ENCODE results near the gene CALN1.

CALN1 gene

DNA sequence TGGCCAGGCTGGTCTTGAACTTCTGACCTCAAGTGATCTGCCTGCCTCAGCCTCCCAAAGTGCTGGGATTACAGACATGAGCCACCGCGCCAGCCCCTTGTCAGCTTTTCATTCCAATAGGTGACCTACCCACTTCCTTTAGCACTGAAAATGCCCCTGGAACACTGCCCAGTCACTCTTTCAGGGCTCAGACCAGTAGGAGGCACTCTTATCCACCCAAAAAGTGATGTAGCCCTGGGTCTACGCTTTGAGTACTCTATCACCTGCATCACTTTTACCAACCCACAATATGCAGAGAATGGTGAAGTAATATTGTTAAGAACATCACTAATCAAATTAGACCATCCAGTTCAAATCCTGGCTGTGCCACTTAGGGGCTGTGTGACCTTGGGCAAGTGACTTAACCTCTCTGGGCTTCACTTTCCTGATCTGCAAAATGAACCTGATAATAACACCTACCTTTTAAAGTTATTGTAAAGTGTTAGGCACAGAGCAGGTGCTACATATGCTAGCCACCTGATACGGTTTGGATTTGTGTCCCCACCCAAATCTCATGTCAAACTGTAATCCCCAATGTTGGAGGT is 5.2 kb downstream of the CALN1 start:
- Histone ChIP-seq H3K79me2 (ENCODE audit: insufficient read depth, low read length) (no peaks in the 10 kb centered on the region), H3K4me2 (ENCODE audit: low read length) (no peak overlapping the region), H3K9ac (ENCODE audit: low read length) (no peak overlapping the region), H3K4me3 (ENCODE audit: low read depth, low read length, poor library complexity, severe bottlenecking) (no peak overlapping the region), H4K20me1 (ENCODE audit: insufficient read depth, low read length) (no peaks in the 10 kb centered on the region), H3K36me3 (ENCODE audit: insufficient read depth, low read length) (no peaks in the 10 kb centered on the region), H3K9me2 (ENCODE audit: low read depth, low read length) (no peaks in the 10 kb centered on the region), H3K9me3 (ENCODE audit: low read length) (no peaks in the 10 kb centered on the region), H3F3A (ENCODE audit: insufficient read depth, low read length) (no peaks in the 10 kb centered on the region), H3K4me1 (ENCODE audit: insufficient read depth, low read length, severe bottlenecking) (no peaks in the 10 kb centered on the region), H2AFZ (ENCODE audit: low read length) (no peak overlapping the region), H3K27me3 (ENCODE audit: insufficient read depth, low read length) (no peaks in the 10 kb centered on the region), H3K27ac (ENCODE audit: low read depth, low read length, poor library complexity, severe bottlenecking) (no peak overlapping the region)
- TF ChIP-seq CTCF (IDR thresholded peaks at IDR 0.05; ENCODE audit: low read length) (peak; percentile 44), EZH2 (IDR thresholded peaks at IDR 0.05; ENCODE audit: borderline replicate concordance, low read length) (no peak)

GRCh38 chr7:72405871-72406270 is 6.3 kb downstream of the CALN1 start:
- no peak overlapping the region for H3K9ac ChIP-seq (ENCODE audit: low read length)
- TF ChIP-seq CTCF (IDR thresholded peaks at IDR 0.05; ENCODE audit: low read length): no peak
- TF ChIP-seq EZH2 (IDR thresholded peaks at IDR 0.05; ENCODE audit: borderline replicate concordance, low read length): no peak
- H2AFZ ChIP-seq (ENCODE audit: low read length): no peak overlapping the region
- H3K4me1 ChIP-seq (ENCODE audit: insufficient read depth, low read length, severe bottlenecking): no peaks in the 10 kb centered on the region
- H3K9me2 ChIP-seq (ENCODE audit: low read depth, low read length): no peaks in the 10 kb centered on the region
- no peaks in the 10 kb centered on the region for H3K79me2 ChIP-seq (ENCODE audit: insufficient read depth, low read length)
- H3K9me3 ChIP-seq (ENCODE audit: low read length): no peaks in the 10 kb centered on the region
- H3K4me3 ChIP-seq (ENCODE audit: low read depth, low read length, poor library complexity, severe bottlenecking): no peak overlapping the region
- no peak overlapping the region for H3K4me2 ChIP-seq (ENCODE audit: low read length)
- H4K20me1 ChIP-seq (ENCODE audit: insufficient read depth, low read length): no peaks in the 10 kb centered on the region
- H3K36me3 ChIP-seq (ENCODE audit: insufficient read depth, low read length): no peaks in the 10 kb centered on the region
- no peaks in the 10 kb centered on the region for H3F3A ChIP-seq (ENCODE audit: insufficient read depth, low read length)
- H3K27ac ChIP-seq (ENCODE audit: low read depth, low read length, poor library complexity, severe bottlenecking): no peak overlapping the region
- no peaks in the 10 kb centered on the region for H3K27me3 ChIP-seq (ENCODE audit: insufficient read depth, low read length)

- Histone ChIP-seq H4K20me1 (ENCODE audit: insufficient read depth, low read length) (no peaks in the 10 kb centered on the region), H3K27me3 (ENCODE audit: insufficient read depth, low read length) (no peaks in the 10 kb centered on the region), H3K4me3 (ENCODE audit: low read depth, low read length, poor library complexity, severe bottlenecking) (no peak overlapping the region), H3K9ac (ENCODE audit: low read length) (no peak overlapping the region), H3K9me3 (ENCODE audit: low read length) (no peaks in the 10 kb centered on the region), H3K4me2 (ENCODE audit: low read length) (no peak overlapping the region), H3K79me2 (ENCODE audit: insufficient read depth, low read length) (no peaks in the 10 kb centered on the region), H2AFZ (ENCODE audit: low read length) (no peak overlapping the region), H3K36me3 (ENCODE audit: insufficient read depth, low read length) (no peaks in the 10 kb centered on the region), H3K27ac (ENCODE audit: low read depth, low read length, poor library complexity, severe bottlenecking) (no peak overlapping the region), H3K4me1 (ENCODE audit: insufficient read depth, low read length, severe bottlenecking) (no peaks in the 10 kb centered on the region), H3F3A (ENCODE audit: insufficient read depth, low read length) (no peaks in the 10 kb centered on the region), H3K9me2 (ENCODE audit: low read depth, low read length) (no peaks in the 10 kb centered on the region)
- TF ChIP-seq CTCF (IDR thresholded peaks at IDR 0.05; ENCODE audit: low read length): no peak
- no peak for TF ChIP-seq EZH2 (IDR thresholded peaks at IDR 0.05; ENCODE audit: borderline replicate concordance, low read length)
Measured at GRCh38 chr7:72405418-72405817, 6.7 kb downstream of the CALN1 start.
